Heart right ventricle (tissue), 16 donors: ENCODE results near the gene THSD4. TPM values are rescaled to one million over a fixed set of nuclear protein-coding genes. Genes with fewer than 3 reads are reported as not detected.
"Not testable (repeated sequence)": the region's sequence is repeated elsewhere in the genome, so short reads cannot be mapped to it uniquely, and the experiment has no call there.

Source experiments
- ATAC-seq, 8 donors: fragments of 200-7000 bp; cut with Tn5 transposase; one replicate each; pipeline ENCODE4 v1.9.1; 2020; ENCODE audit warnings: mild to moderate bottlenecking in 8 of 8, moderate library complexity in 8 of 8, moderate number of reproducible peaks in 1 of 8
- DNase-seq, 2 donors: peaks; one replicate each; pipeline ENCODE4 v3.0.0-alpha.2; 2020
- H3K27ac ChIP-seq, 10 donors: fragments of 200-600 bp; sonication (generic) in 2 of 10; one replicate each; pipeline versions ENCODE4 v1.5.0 to v1.8.0; 2020 to 2022; ENCODE audit warnings: mild to moderate bottlenecking in 3 of 10
- H3K27me3 ChIP-seq, 7 donors: fragments of 200-600 bp; one replicate each; pipeline ENCODE4 v1.8.0; 2021 to 2022; ENCODE audit warnings: mild to moderate bottlenecking in 2 of 7
- H3K36me3 ChIP-seq, 9 donors: fragments of 200-600 bp; sonication (generic) in 1 of 9; one replicate each; pipeline versions ENCODE4 v1.5.0 to v1.8.0; 2020 to 2022; ENCODE audit warnings: mild to moderate bottlenecking in 2 of 9
- H3K4me1 ChIP-seq, 9 donors: fragments of 200-600 bp; sonication (generic) in 1 of 9; one replicate each; pipeline versions ENCODE4 v1.5.0 to v1.8.0; 2020 to 2022; ENCODE audit warnings: mild to moderate bottlenecking in 4 of 9
- H3K4me3 ChIP-seq, 10 donors: fragments of 200-600 bp; sonication (generic) in 2 of 10; one replicate each; pipeline versions ENCODE4 v1.5.0 to v1.8.0; 2020 to 2022; ENCODE audit warnings: mild to moderate bottlenecking in 7 of 10, moderate library complexity in 2 of 10
- H3K9me3 ChIP-seq, 11 donors: fragments of 200-600 bp in 10 of 11; sonication (generic) in 2 of 11; one replicate each; pipeline versions ENCODE4 v1.5.0 to v1.8.0; 2013 to 2022; ENCODE audit warnings: mild to moderate bottlenecking in 2 of 11, control low read depth in 1 of 11, moderate library complexity in 1 of 11
- WGBS, 2 donors: extraction: QIAGEN DNeasy Blood & Tissue Kit; methylation state at CpG; one replicate each; pipeline ENCODE4 v1.1.7; 2013; ENCODE audit warnings: inconsistent platforms in 1 of 2; 5-methylcytosine and 5-hydroxymethylcytosine counted together
- intact Hi-C, 10 donors: fragments of 100-400 bp; cut with DNase I; formaldehyde crosslinking; loops; one replicate each; pipeline versions ENCODE4 v1.11.1 to v1.14.2; 2022
- polyA plus RNA-seq, 2 donors: library from polyadenylated mRNA; stranded (reverse); fragments of 200-250 nt; gene quantifications; one replicate each; pipeline ENCODE4 v1.2.3, GENCODE V29; 2013
- total RNA-seq, 10 donors: library from RNA; stranded (reverse); fragmentation: NEBNext Ultra II Directional in 3 of 10; extraction: Animal tissue kit (Norgen Biotek cat#: 25700) in 3 of 10; gene quantifications; one replicate each; pipeline versions ENCODE4 v1.2.1 to v1.2.4, GENCODE V29; 2021 to 2023
- TF ChIP-seq, protein P1 (sequence below), 9 donors: fragments of 200-600 bp; sonication (generic) in 2 of 9; IDR thresholded peaks; one replicate each; pipeline versions ENCODE4 v1.5.0 to v1.8.0; 2021 to 2022; ENCODE audit warnings: antibody characterized with exemption in 9 of 9, mild to moderate bottlenecking in 5 of 9, moderate library complexity in 1 of 9
- donor health status: Arrhythmogenic right ventricular cardiomyopathy.
- donor health status: ischemic (EF 13 %, LVEDD 7.1; RV severe dilation, severe dysfunction).
- donor health status: healthy with polysubstance abuse.
- donor health status: DM: no; HTN: yes; CAD: no.
- donor health status: DM: no; HTN: no; CAD: no.
- donor health status: ischemic (EF 25% LVEDD 6.9; RV normal size, moderate dysfunction).
- donor health status: ischemic (EF 25% LVEDD 5.7; RV mildly dilated, moderate dysfunction).
- donor health status: healthy.
- donor health status: DM: yes; HTN: yes; CAD: no.
- donor health status: Ischemic cardiomyopathy.
- donor health status: ischemic (EF 35%, LVEDD 5.7; RV mildly dilated, moderate dysfunction).
- donor health status: nonischemic (EF 11% LVEDD 7.7; RV severe dilation, severe dysfunction).
- donor health status: DM: yes; HTN: yes; CAD: no.
- donor health status: PGD.
- donor health status: ischemic (EF 29% LVEDD 5.4; RV normal size, mild dysfunction).
- donor health status: nonischemic (EF 23%, LVEDD 6.1; RV moderate dilation, normal function).

Gene THSD4
- total and polyA plus RNA-seq, 12 donors: 20.8 to 212 (median 139) TPM

DNA sequence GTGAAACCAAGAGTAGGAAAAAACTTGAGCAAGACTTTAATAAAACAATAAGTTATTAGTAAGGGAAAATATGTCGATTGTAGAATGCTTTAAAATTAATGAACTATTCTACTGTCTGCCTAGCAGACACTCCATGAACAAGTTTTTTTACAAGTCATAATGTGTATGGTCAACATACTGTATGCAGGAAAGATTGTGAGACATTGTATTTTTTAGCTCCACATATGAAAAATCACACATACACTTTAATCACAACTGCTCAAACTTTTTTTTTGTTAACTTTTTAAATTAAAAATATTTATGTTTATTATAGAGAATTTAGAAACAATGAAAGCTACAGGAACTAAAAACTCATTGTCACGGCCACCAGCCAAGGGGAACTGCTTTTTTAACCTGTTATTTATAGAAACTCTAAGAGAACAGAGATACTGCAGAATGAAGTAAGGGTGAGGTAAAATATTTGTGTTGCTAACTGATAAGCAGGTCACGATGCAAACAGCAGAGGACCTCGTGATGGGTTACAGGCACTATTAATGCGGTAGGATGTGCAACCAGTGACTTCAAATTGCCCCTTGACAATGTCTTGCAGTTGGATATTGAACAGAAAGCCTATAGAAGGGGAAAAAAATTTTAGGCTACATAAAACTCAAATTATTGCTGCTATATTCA lies 53.0 kb downstream of the THSD4 start:
- intact Hi-C loops: loop anchor here in 2 of 10 donors (5.0 kb wide), 1 partner anchor 51 kb away; the partner anchor contains the start of gene THSD4 (in 2 of the 2)

DNA sequence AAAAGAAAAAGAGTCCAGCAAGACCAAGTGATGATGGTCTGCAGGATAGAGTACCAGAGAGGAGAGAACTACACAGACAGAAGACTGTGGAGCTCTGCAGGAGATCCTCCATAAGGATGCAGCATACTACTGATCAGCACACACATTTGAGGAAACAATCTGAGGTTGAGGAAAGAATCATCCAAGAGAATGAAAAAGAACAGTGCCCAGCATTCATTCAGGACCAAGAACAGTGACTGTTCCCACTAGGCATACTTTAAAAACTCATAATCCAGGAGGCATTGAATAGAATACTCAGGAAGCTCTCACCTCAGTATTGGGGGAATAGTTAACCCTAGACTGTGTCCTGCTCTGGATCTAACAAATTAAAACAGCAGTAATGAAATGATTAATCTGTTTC lies 54.9 kb downstream of the THSD4 start:
- intact Hi-C loops: no loop called here
- no peaks in the 10 kb centered on the region for H3K27me3 ChIP-seq
- H3K27ac ChIP-seq: peak overlapping the region in 7 of 10 donors; percentile 15 to 81 (median 74)
- H3K9me3 ChIP-seq: peaks cover 0 to 31% (median 14%) of the 10 kb centered on the region in 11 donors
- H3K4me1 ChIP-seq: peaks cover 0 to 34% (median 9%) of the 10 kb centered on the region in 9 donors
- peaks cover 0 to 7% (median 0%) of the 10 kb centered on the region in 9 donors for H3K36me3 ChIP-seq
- DNase-seq (no peak), ATAC-seq (no peak)
- TF ChIP-seq, protein P1, sequence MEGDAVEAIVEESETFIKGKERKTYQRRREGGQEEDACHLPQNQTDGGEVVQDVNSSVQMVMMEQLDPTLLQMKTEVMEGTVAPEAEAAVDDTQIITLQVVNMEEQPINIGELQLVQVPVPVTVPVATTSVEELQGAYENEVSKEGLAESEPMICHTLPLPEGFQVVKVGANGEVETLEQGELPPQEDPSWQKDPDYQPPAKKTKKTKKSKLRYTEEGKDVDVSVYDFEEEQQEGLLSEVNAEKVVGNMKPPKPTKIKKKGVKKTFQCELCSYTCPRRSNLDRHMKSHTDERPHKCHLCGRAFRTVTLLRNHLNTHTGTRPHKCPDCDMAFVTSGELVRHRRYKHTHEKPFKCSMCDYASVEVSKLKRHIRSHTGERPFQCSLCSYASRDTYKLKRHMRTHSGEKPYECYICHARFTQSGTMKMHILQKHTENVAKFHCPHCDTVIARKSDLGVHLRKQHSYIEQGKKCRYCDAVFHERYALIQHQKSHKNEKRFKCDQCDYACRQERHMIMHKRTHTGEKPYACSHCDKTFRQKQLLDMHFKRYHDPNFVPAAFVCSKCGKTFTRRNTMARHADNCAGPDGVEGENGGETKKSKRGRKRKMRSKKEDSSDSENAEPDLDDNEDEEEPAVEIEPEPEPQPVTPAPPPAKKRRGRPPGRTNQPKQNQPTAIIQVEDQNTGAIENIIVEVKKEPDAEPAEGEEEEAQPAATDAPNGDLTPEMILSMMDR (IDR thresholded peaks at IDR 0.05): no peak
- H3K4me3 ChIP-seq: no peak overlapping the region

More for the DNA sequence above, 53.0 kb downstream of the THSD4 start:
- no peaks in the 10 kb centered on the region for H3K27me3 ChIP-seq
- peaks cover 0 to 7% (median 0%) of the 10 kb centered on the region in 9 donors for H3K36me3 ChIP-seq
- H3K4me1 ChIP-seq: peaks cover 0 to 34% (median 9%) of the 10 kb centered on the region in 9 donors
- no peak overlapping the region for H3K4me3 ChIP-seq
- H3K27ac ChIP-seq: peak overlapping the region; percentile 45 to 81 (median 72)
- DNase-seq: peak in 1 of 2 donors; percentile 49
- TF ChIP-seq, protein P1 (IDR thresholded peaks at IDR 0.05): no peak
- peak; percentile 49 to 99 (median 94) for ATAC-seq
- 7 to 13% methylated on average over 5 of the region's 5 CpGs for WGBS, 2 donors
- peaks cover 0 to 23% (median 14%) of the 10 kb centered on the region in 11 donors for H3K9me3 ChIP-seq

DNA sequence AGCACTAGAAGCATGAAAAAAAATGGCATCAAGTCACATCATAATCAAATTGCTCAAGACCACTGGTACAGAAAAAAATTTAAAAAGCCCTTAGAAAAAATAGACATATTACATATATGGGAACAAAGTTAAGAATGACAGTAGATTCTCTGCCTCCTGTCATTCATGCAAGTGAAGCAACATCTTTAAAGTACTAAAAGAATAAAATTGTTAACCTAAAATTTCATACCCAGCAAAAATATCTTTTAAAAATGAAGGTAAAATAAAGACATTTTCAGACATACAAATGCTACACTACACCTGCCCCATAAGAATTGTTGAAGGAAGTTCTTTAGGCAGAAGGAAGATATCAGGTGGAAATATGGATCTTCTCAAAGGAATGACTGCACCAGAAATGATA lies 55.9 kb downstream of the THSD4 start:
- DNase-seq: no peak
- Histone ChIP-seq H3K4me1 (peaks cover 0 to 34% (median 9%) of the 10 kb centered on the region in 9 donors), H3K4me3 (no peak overlapping the region), H3K27me3 (no peaks in the 10 kb centered on the region), H3K9me3 (peaks cover 0 to 31% (median 14%) of the 10 kb centered on the region in 11 donors), H3K36me3 (peaks cover 0 to 7% (median 0%) of the 10 kb centered on the region in 9 donors), H3K27ac (peak overlapping the region in 1 of 10 donors; percentile 74)
- no peak for ATAC-seq
- intact Hi-C loops: no loop called here
- TF ChIP-seq, protein P1 (IDR thresholded peaks at IDR 0.05): no peak

DNA sequence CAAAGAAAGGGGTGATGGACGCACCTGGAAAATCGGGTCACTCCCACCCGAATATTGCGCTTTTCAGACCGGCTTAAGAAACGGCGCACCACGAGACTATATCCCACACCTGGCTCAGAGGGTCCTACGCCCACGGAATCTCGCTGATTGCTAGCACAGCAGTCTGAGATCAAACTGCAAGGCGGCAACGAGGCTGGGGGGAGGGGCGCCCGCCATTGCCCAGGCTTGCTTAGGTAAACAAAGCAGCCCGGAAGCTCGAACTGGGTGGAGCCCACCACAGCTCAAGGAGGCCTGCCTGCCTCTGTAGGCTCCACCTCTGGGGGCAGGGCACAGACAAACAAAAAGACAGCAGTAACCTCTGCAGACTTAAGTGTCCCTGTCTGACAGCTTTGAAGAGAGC lies 59.1 kb downstream of the THSD4 start:
- H3K36me3 ChIP-seq, H3K27me3 ChIP-seq, intact Hi-C loops, H3K4me3 ChIP-seq, ATAC-seq, DNase-seq, H3K27ac ChIP-seq, H3K4me1 ChIP-seq: not testable (repeated sequence)
- WGBS, 2 donors: 48 to 63% methylated on average over 6 of the region's 17 CpGs
- peaks cover 0 to 31% (median 14%) of the 10 kb centered on the region in 11 donors for H3K9me3 ChIP-seq
